ENCODE results near the gene CIAO2B.
"Not testable (repeated sequence)": the region's sequence is repeated elsewhere in the genome, so short reads cannot be mapped to it uniquely, and the experiment has no call there.

The CIAO2B gene

DNA sequence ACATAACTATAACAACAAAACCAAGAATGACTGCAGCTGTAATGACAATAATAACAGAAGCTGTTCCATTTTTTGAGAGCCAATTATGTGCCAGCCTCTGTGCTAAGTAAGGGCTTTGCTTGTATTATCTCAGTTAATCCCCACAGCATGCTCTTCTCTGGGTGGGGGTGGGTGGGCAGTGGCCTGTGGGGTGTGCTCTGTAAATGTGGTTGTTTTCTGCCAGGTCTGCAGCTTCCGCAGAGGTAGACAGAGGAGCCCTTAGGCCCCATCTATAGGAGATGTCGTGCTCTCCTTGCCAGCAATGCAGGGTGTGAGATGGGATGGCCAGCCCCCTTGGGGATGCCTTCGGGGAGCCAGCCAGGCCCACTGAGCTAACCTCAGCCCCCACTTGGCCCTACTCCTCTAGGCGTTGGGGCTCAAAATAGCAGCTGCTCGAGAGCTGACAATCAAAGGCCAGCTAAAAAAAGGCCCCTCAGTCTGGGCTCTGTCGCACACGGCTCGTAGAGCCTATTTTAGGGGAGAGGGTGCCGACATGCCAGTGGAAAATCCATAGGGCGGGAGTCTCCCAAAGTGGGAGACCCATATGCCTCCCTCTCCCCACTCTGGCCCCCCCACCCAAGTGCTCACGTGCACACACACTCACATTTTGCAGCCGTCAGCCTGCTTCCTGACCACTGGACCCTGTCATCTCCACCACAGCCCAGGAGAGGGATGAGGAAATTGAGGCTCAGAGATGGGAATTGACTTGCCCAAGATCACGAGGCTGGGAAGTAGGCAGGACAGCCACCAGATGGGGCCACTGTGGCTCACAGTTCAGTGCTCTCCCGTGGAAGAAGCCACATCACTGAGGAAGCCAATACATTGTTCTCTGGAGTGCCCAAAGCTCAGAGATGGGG, 31.3 kb downstream of the CIAO2B start:
- DNase-seq: no peak

DNA sequence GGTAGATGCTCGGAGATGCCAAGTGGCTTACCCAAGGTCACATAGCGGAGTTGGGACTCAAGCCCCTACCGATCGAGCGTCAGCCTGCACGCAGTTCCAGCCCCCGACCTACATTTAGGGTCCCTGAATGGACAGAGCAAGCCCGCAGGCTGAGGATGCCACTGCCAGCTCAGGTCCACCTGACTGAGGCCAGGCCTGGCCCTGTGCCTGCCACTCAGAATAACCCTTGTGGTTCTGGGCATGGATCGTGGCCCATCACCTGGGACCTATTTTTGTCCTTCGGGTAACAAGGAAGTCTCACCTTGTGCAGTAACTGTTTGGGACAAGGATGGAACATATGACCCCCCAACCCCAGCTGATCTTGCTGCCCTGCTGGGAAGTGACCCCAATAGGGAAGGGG, 32.6 kb downstream of the CIAO2B start:
- no peak for DNase-seq

DNA sequence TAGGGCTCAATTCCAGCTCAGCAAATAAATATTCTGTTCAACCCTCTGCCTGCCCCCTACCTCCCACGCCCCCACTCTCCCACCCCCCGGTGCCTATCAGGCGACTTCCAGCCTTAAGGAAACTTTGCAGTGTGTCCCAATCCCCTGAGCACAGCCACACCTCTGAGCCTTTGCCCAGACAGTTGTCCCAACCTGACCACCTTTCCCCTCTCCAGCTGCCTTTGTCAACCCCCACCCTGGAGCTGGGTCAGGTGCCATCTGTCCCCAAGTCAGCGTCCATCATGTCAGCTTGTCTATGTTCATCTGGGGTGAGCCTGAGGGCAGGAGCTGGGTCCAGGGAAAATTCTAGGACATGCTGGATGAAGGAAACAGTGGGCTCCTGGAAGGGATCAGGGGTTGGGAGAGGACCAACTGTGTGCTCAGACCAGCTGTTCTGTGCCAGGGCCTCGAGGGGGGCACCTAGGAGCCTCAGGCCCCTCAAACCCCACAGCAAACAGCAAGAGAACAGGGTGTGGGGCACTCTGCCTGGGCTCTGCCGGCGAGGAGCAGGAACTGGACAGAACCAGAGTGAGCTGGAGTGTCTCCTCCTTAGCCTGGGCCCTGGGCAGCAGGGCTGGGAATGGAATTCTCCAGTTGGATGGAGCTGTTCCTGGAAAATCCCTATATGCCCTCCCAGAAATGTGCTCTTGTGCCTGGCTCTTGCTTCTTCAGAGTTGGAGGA, 33.3 kb downstream of the CIAO2B start:
- no peak for DNase-seq

DNA sequence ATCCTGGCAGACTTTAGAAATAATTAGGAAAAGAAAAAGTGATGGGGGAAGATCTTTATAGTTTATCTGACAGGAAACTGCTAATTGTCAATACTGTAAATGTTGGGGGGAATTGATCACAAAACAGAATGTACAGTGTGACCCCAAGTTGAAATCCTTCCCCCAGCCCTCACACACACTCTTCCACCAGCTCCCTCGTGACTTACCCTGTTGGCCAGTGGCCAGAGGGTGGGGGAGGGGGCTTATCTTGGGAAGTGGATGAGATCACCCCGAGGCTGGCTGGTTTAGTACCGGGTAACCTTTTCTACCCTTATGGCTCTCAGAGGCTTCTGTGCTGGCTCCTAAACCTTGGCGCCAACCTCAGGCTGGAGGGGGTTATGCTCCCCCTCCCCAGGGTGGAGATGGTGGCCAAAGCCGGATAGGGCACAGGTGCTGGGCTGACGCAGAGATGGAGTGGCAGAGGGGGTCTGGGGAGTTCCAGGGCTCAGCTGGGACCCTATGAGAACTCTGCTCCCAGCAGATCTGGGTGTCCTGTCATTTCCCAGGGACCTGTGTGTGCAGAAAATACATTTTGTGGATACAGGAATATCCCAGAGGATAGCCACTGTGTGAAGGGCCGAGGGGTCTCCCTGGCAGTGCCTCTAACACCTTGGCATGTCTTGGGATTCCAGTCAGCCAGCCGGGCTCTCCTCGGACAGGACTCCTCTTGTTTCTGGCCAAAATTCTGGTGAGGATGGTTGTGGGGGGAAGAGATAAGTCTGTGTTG, 34.1 kb downstream of the CIAO2B start:
- DNase-seq: peak; percentile 40

DNA sequence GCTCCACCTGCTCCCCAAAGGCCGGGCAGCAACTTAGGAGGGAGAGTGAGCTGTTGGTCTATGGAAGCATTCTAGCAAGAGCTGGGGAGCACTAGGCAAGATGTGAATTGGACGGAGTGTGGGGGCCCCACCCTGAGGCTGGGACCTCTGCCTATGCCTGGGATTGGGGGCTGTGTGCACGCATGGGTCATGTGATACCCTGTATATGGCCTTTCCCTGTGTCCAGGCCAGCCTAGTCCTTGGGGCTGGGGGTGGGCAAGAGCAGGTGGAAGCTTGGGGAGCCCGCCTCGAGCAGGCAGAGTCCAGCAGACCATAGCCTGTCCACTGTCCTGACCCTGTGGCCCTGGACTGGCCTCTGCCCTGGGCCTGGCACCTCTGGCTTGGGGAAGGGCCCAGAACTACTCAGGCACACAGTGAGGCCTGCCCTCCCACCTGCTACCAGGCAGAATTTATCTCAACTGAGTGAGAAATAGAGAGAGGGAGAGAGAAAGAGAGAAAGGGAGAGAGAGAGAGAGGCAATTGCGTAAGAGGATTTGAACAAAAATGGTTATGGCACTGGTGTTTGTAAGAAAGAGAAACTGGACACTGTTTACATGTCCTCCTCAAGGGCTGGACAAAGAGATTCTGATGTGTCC, 34.8 kb downstream of the CIAO2B start:
- DNase-seq: peak; percentile 40

DNA sequence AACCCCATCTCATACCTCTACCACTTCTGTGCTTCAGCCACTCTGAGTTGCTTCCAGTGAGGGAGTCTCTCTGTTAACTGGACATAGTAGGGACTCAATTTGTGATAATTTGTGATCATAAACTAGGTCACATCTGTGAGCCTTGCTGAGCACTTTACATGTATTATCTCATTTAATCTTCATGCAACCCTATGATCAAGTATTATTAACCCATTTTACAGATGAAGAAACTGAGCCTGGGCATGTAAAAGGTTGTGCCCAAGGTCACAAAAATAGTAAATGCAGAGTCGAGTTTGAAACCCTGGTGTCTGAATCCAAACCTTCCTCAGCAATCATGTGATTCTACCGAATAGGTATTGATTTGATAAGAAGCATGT, 35.3 kb downstream of the CIAO2B start:
- DNase-seq: no peak

DNA sequence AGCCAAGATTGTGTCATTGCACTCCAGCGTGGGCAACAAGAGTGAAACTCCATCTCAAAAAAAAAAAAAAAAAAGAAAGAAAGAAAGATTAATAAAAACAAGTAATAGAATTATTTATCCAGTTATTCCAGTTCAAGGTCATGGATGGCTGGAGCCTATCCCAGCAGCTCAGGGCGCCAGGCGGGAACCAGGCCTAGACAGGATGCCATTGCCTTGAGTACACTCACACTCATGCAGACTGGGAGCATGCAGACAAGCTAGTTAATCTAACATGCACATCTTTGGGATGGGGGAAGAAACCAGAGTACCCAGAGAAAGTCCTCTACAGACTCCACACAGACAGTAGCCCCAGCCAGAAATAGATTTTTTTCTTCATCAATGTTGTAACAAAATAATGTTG, 36.0 kb downstream of the CIAO2B start:
- DNase-seq: no peak

DNA sequence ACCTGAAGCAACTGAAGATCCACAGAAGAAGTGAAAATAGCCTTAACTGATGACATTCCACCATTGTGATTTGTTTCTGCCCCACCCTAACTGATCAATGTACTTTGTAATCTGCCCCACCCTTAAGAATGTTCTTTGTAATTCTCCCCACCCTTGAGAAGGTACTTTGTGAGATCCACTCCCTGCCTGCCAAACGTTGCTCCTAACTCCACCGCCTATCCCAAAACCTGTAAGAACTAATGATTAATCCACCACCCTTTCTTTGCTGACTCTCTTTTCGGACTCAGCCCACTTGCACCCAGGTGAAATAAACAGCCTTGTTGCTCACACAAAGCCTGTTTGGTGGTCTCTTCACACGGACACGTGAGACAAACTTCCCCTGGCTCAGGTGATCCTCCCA, 37.5 kb downstream of the CIAO2B start:
- not testable (repeated sequence) for DNase-seq

DNA sequence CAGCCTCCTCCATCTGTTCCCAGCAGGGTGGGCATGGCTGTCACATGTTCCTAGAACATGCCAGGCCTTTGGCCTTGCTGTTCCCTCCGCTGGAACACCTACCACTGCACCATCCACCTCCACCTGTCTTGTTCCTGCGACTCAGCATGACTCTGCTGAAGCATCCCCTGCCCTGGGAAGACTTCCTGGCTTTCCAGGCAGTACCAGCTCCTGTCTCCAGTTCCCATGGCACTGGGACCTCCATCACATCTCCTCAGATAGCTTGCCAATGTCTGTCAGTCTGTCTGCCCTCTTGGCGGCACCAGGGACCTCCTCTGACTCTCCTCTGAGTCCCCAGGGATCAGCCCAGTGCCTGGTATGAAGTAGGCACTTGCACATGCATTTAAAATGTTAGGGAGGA, 38.2 kb downstream of the CIAO2B start:
- no peak for DNase-seq

DNA sequence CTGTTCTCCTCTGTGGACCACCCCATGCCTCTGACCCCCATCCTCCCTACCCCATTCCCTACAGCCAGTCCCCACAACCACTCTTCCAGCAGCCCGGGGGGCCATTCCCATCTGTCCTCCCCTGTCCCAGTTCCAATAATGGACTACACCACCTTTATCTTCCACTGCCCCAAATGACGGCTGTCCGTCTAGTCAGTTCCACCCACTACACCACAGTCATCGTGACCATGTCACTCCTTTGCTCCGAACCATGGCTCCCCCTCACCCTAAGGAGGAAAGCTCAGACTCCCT, 38.6 kb downstream of the CIAO2B start:
- DNase-seq: no peak

DNA sequence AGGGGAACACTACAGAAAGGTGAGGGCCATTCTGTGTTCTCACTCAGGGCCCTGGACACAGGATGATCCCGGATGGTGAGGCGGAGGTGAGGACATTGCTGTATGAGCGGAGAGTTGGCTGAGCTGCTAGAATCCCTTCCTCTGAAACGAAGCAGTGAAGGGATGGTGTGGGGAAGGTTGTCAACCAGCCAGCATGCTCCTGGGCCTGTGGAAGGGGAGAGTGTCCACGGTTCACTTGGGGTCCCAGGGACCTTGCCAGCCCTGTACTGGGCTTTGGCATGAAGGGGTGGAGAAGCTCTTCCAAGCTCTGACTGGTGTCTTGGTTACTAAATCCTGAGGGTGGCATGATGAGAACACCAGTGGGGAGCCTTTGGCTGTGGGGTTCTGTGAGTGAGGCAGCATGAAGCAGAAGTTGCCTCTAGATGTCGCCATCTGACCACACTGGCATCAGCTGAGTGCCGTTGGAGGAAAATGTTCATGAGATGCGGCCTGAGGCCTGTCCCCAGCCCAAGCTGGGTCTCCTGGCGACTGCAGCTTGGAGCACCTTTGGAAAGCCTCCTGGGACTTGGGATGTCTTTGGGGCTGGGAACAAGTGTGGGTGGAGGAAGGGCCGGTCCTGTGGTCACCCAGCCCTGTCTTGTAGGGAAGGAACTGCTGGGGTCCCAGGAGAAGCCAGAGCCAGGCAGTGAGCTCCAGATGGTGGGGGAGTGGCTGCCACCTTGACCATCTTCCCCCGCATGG, 39.1 kb downstream of the CIAO2B start:
- peak; percentile 40 for DNase-seq

DNA sequence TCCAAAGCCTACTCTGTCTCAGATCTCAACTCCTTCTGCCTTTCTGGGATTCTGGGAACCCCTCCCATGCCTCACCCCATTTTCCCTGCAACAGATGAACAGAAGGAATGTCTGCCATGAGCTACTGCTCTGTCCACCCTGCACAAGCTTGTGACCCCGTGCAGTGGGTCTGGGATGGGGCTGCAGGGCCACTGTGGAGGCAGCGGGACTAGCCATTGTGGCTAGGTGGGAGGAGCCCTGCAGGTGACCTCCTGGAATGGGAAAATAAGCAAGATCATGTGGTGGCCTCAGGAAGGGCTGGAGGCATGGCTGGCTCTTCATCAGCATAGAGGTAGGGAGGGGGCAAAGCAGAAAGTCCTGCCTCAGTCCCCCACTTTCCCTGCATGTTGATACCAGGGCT, 40.1 kb downstream of the CIAO2B start:
- DNase-seq: no peak

DNA sequence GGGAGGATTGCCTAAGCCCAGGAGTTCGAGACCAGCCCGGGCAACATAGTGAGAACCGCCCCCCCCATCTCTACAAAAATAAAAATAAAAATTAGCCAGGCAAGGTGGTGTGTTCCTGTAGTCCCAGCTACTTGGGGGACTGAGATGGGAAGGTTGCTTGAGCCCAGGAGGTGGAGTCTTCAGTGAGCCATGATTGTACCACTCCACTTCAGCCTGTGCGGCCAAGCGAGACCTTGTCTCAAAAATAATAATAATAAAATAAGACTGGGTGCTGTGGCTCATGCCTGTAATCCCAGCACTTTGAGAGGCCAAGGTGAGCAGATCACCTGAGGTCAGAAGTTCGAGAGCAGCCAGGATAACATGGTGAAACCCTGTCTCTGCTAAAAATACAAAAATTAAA, 42.4 kb downstream of the CIAO2B start:
- no peak for DNase-seq

DNA sequence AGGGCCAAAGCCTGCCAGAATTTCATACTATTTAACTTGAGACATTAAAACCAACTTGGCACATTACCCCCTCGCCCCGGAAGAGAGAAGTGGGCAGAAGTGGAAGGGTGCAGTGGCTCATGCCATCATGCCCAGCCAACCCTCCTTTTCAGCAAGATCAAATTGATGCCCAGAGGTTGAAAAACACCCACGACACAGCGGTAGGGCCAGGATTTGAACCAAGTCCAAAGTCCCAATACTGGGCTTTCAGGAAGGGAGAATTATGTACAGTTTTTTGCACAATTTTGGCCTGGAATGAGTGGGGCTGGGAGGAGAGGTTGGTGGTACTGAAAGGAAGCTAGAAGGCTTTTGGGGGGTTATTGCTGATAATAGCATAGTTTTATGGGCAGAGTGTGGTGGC, 42.8 kb downstream of the CIAO2B start:
- DNase-seq: no peak

DNA sequence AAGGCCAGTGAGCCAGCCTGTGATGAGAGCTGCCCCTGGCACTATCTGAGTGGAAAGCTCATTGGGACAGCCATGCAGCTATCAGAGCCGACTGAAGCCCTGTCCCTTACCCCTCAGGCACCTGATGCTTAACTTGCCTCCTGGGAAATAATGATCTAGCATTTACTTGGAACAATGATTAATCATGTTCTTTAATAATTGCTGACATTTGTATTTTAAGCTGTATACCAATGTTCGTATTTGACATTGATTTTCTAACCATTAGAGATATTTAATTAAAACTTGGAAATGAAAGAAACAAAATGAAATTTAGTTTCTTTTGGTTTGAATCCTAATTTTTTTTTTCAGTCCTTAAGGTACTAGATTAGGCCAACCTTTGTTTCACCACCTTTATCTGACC, 43.4 kb downstream of the CIAO2B start:
- DNase-seq: no peak

DNA sequence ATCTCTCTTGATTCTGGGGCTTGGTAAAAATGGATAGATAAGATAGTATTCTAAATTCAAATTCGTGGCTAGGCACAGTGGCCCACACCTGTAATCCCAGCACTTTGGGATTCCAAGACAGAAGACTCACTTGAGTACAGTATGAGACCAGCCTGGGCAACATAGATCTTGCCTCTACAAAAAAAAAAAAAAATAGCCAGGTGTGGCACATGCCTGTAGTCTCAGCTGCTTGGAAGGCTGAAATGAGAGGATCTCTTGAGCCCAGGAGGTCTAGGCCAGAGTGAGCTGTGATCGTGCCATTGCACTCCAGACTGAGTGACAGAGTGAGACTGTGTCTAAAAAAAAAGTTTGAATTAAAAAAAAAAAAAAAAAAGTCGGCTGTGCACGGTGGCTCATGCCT, 44.6 kb downstream of the CIAO2B start:
- DNase-seq: no peak

DNA sequence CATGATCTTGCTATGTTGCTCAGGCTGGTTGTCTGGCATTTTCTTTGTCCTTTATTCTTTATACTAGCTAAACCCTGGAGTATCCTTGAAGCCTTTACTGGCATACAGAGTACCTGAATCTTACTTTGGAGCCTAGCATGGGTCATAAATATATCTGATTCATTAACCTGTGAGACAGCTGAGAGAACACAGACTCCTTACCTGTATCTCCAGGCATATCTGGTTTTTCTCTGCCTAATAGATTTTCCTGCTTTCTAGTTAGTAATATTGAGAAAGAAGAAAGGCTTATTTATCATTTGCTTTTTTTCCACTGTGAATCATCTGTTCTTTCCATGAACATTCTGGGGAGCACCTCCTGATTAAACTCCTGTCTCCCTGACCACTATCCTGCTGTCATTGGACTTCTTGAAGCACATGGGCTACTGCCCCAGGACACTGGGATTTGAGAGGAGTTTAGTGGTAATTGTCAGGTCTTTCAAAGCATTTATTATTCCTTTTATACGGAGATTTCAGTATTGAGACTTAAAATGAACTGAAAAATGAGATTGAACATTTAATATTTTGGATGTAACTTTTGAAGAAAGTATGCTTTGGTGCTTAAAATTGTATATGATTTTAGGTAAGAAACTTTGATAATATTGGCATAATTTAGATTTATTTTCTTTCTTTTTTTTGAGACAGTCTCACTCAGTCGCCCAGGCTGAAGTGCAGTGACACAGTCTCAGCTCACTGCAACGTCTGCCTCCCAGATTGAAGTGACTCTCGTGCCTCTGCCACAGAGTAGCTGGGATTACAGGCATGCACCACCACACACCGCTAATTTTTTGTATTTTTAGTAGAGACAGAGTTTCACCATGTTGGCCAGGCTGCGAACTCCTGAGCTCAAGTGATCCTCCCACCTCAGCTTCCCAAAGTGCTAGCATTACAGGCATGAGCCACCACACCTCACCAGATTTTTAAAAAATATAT, 45.3 kb downstream of the CIAO2B start:
- no peak for DNase-seq

DNA sequence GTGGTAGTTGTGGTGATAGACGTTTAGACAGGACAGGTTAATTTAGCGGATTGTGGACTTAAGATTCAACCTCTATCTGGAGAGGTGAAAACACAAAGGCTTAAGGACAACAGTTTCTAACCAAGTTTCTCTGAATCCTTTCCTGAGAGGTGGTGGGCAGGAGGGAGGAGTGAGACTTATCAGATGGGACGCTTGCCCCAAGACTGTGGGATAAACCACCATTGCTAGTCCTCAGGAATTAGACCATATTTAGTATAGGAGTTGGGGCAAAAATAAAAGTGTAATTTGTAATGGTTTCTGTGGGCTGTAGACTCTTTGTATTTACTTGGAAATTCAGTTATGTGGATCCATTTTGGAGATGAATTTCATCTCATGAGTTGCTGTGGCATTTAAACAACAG, 47.3 kb downstream of the CIAO2B start:
- DNase-seq: no peak

DNA sequence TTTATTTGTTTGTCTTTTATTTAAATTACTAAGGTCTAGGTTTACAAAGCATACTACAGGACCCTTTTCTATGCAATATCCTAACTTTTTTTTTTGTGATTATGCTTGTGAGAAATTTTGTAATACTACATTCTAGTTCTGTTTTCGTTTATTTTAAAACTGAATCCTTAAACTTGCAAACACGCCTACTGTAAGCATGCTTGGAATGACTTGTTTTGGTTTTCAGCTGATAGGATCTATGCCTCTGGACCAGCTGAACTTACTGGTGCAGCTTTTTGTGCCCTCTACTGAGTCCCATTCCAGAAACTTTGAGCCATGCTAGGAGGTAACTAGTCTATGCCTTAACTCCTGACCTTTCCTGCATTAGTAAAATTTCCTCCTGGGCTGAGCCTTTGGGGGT, 47.9 kb downstream of the CIAO2B start:
- DNase-seq: no peak

DNA sequence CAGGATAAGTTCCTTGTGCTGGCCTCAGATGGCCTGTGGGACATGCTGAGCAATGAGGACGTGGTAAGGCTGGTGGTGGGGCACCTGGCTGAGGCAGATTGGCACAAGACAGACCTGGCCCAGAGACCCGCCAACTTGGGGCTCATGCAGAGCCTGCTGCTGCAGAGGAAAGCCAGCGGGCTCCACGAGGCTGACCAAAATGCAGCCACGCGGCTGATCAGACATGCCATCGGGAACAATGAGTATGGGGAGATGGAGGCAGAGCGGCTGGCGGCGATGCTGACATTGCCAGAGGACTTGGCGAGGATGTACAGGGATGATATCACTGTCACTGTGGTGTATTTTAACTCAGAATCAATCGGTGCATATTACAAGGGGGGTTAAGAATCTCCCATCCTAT, 48.7 kb downstream of the CIAO2B start:
- no peak for DNase-seq

DNA sequence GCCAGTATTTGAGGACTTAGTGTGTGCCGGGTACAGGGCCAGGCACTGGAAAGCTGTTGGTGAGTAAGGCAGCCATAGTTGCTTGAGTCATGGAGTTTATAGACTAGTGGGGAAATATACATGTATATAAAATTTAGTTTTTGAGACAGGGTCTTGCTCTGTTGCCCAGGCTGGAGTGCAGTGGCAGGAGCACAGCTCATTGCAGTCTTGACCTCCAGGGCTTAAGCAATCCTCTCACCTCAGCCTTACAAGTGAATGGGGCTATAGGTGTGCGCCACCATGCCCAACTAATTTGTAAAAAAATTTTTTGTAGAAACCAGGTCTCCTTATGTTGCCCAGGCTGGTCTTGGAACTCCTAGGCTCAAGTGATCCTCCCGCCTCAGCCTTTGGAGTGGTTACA, 51.5 kb downstream of the CIAO2B start:
- no peak for DNase-seq
